ENCODE measurements around the gene SLC35E1.
"Not testable (repeated sequence)": the region's sequence is repeated elsewhere in the genome, so short reads cannot be mapped to it uniquely, and the experiment has no call there.

The SLC35E1 gene

DNA sequence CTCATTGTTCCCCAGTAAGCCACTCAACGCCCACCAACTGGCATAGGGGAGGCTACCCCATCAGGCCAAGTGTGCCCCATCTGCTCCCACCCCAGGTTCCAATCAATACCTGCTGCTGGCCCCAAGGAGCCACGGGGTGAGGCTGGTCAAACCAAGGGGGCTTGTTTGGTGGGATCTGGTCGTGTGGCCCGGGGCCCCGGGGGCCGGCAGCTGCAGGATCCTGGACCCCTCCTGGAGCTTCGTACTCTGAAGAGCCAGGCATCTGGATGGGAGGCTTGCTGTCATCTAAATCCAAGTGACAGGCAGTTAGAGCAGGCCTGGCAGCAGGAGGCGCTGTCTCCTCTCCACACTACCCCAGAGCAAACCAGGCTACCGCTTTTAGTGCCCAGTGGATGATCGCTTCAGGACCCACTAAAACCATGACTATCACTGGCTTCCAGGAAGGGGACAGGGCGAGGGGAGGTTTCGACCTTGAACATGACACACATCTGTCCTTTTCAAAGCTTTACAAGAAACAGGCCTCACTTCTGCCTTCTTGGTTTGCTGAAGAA is 44.2 kb downstream of the SLC35E1 start:
- no peak for FAIRE-seq
- no peak for DNase-seq (ENCODE audit: extremely low spot score, insufficient read length, low read depth)

- DNase-seq (ENCODE audit: extremely low spot score, insufficient read length, low read depth) (no peak), FAIRE-seq (no peak)
These were observed 44.8 kb downstream of the SLC35E1 start for GRCh38 chr19:16527334-16527935.

DNA sequence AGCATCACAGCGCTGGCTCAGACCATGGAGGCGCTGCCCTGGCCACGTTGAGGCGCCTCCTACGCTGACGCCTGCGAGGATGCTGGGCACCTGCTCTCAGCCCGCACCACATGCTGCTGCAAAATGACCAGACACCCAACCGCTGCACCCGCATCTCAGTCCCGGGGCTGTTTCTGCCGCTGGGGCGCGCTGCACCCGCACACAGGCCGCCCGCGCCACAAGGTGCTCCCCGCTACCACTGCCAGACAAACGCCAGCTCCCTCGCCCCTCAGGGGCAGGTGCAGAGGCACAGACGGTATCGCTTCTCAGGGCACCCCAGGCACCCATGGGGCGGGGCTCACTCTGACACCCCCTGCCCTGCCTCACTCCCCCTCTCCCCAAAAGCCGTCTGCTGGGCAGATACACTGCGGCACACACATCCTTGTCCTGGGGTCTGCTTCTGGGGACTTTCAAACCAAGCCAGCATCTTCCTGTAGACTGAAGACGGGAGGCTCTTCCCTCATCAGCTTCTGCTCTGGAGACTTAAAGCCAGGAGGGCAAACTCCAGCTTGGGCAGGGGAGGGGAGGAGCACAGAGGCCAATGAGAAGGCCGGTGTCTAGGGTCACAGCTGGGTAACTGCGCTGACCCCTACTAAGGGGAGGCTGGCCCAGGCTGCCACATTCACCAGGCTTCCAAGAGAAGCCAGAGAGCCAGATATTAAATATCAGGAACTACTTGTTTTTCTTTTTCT is 46.3 kb downstream of the SLC35E1 start:
- no peak for FAIRE-seq
- DNase-seq (ENCODE audit: extremely low spot score, insufficient read length, low read depth), result no peak

DNA sequence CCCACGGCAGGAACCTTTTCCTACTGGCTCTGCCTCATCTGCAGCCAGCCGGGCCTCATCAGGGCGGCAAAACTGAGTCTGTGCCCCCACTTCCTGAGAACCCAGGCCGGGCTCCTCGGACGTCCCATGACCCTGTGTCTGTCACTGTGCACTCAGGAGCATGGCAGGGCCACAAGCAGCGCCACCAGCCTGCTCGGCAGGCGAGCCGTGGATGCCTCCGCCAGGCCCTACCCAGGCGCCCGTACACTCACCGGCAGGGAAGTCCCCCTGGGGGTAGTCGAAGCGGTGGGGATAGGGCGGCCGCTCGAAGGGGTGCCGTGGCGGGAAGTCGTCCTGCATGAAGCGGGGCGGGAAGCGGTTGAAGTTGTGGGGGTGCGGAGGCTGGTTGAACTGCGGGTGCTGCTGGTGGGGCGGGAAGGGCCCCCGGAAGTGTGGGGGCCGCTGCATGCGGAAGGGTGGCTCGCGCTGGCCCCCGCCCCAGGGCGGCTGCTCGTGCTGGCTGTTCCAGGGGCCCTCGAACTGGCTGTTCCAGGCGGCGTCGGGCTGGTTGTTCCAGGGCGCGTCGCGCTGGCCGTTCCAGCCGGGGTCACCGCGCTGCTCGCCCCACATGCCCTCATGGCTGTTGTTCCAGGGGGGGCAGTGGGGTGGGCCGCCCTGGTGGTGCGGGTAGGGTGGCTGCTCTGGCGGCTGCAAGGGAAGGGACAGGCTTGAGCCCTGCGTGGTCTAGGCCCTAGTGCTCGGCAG is 47.1 kb downstream of the SLC35E1 start:
- FAIRE-seq, result no peak
- no peak for DNase-seq (ENCODE audit: extremely low spot score, insufficient read length, low read depth)

- FAIRE-seq (no peak), DNase-seq (ENCODE audit: extremely low spot score, insufficient read length, low read depth) (no peak)
These were observed 49.4 kb downstream of the SLC35E1 start for GRCh38 chr19:16522559-16523377.

GRCh38 chr19:16521715-16522289 is 50.4 kb downstream of the SLC35E1 start:
- no peak for DNase-seq (ENCODE audit: extremely low spot score, insufficient read length, low read depth)
- FAIRE-seq, result no peak

DNA sequence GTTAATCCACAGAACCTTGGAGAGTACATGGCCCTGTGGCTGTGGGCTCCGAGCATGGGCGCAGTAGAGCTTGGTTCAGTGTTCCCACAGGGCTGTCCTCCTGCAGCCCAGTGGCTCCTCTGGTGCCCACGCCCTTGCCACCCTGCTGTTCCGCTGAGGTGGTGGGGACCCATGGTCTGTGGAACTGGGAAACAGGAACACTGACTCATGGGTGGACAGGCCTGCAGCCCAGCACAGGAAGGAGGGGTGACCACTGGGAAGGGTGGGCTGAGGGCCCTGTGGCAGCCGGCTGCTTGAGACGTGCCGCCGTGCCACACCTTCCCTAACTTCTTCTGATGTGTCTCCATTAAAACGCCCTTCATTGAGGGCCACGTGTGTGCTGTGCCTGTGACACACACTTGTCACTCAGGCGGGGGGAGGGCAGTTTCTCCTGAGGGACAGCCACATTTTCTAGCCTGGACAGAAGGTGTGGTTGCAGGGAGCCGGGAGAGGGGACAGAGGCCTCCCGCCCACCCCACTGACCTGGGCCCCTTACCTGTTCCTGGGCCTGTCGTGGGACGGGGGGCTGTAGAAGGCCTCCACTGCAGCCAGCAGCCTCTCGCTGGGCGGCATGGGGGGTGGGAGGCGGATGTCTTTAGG is 51.1 kb downstream of the SLC35E1 start:
- no peak for DNase-seq (ENCODE audit: extremely low spot score, insufficient read length, low read depth)
- FAIRE-seq, result no peak

DNA sequence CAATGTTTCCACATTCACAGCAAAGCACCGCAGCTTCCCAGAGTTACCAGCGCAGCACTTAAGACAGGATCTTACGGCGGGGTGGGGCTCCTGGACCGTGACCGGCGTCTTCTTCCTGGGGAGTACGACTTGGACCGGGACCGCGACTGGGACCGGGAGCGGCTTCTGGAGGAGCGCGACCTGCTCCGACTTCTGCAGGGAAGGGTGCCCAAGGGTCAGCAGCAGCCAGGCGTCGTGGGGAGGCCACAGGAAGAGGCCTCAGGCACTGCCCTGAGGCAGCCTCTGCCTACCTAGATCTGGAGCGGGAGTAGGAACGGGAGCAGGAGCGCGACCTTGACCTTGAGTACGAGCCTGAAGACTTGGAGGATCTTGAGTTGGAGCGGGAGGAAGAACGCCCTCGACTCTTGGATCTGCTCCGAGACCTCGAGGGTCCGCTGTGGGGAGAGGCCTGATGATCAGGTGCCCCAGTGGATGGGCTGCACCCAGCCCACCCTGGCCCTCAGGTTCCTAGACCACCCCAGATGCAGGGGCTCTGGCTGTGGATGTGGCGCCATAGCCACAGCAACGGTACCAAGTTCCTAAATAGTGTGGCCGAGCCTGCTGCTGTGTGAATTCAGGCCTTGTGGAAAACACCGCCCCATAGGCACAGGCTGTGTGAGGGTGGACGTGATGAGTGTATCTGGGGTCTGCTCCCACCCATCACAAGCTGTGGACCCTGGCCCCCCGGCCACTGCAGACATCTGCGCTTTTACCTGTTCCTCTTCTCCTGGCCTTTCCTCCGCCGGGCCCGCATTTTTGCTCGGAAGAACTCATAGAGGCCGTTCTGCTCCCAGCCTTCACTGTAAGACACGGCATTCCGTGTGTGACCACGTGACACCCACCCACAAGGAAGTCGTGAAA is 51.9 kb downstream of the SLC35E1 start:
- no peak for FAIRE-seq
- DNase-seq (ENCODE audit: extremely low spot score, insufficient read length, low read depth), result no peak

GRCh38 chr19:16519230-16519687 is 53.0 kb downstream of the SLC35E1 start:
- FAIRE-seq, result no peak
- no peak for DNase-seq (ENCODE audit: extremely low spot score, insufficient read length, low read depth)

DNA sequence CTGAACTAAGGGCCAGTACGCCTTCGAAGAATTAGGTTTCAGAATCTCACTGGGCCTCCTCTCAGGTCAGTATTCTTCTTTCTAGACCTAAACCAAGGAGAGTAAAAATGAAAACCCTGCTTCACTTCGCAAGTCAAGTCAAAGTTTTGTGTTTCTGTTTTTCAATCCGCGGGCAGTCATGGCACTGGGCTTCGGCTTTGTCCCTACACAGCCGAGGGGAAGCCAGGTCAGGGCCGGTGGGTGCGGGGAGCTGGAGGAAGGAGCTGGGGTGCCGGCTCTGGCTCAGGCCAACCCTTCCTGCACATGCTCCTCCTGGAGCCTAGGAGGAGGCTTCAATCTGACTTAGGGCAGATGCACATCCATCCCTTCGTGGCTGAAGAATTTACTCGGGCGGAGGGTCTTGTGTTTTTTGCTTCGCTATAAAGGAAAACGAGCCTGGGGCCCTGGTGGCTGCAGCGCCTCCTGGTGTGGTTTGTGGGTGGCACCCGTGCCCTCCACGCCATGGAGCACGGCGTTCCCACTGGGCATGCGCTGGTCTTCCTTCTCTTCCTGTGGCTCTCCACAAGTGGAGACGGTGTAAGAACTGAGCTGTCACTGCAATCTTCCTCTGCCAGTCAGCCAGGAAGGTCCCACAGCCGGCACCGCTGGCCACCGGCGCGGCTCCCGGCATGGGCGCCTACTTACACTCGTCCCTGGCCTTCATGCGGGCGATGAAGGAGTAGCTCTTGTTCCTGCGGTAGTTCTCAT is 53.6 kb downstream of the SLC35E1 start:
- no peak for FAIRE-seq

GRCh38 chr19:16518061-16518460 is 54.2 kb downstream of the SLC35E1 start:
- FAIRE-seq, result no peak
- DNase-seq (ENCODE audit: extremely low spot score, insufficient read length, low read depth), result no peak

More for the DNA sequence above, 53.6 kb downstream of the SLC35E1 start:
- DNase-seq (ENCODE audit: extremely low spot score, insufficient read length, low read depth), result no peak

DNA sequence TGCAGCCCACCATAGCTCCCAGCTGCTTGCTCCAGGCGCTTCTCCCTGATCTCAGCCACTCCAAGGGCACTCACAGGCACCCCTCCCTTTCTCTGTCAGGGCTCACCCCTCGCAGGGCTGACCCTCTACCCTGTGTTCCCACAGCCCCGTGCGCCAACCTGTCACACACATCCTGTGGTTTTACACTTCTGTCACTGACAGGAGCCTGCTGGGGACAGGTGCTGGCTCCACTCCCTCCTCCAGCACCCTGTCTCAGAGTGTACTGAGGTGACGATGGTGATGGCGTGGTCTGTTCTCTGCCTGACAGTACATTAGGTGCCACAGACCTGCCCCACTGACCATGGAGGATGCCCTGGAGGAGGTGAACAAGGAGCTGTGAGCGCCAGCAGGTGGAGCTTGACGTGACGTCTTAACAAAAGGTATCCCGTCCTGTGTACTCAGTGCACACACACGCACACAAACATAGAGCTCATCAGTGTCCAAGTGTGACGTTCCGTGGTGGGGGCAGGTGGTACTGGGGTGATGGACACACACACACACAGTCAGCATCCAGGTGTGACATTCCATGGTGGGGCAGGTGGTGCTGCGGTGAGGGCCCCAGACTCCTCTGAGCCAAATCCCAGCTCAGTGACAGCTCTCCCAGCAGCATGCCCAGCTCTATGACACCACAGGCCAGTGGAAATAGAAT is 55.1 kb downstream of the SLC35E1 start:
- FAIRE-seq (no peak), DNase-seq (ENCODE audit: extremely low spot score, insufficient read length, low read depth) (no peak)

DNA sequence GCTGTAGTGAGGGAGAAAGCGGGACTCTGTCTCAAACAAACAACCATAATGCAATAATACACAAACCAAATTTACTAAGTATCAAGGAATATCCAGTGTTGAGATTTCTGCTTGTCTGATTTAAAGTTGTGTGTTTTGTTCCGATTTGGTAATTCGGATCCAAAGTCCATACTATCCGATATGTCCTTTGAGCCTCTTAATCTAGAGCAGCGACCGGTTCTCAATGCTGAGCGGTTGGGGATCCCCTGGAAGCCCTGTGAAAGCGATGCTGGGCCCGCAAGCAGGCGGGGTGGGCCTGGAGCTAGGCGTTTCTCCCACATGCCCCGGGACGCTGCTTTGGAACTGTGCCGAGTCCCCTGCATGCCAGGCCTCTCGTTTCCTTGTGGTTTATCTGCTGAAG is 55.8 kb downstream of the SLC35E1 start:
- FAIRE-seq (no peak), DNase-seq (ENCODE audit: extremely low spot score, insufficient read length, low read depth) (no peak)

DNA sequence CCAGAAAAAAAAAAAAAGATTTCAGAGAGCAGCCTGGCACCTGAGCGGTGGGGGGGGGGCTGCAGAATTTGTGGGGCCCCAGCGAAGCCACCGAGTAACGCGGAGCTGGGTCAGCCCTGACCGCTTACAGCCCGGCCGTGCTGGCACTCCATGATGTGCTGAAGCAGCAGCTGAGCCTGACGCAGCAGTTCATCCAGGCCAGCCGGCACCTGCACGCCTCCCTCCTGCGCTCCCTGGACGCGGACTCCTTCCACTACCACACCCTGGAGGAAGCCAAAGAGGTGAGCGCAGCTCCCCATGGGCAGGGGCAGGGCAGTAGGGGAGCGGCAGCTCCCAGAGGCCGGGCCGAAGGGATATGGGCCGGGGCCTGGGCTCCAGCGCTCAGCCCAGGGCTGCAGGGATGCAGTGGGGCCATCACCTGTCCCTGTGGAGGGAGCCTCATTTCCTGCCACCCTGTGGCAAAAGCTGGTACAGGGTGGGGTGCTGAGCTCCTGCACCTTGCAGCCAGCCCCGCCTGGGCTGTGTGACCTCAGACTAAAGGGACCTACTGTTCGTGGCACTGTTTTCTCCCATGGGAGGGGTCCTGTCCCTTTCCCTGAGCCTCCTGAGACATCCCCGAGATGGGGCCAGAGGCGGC is 57.7 kb downstream of the SLC35E1 start:
- DNase-seq (ENCODE audit: extremely low spot score, insufficient read length, low read depth), result no peak
- no peak for FAIRE-seq

DNA sequence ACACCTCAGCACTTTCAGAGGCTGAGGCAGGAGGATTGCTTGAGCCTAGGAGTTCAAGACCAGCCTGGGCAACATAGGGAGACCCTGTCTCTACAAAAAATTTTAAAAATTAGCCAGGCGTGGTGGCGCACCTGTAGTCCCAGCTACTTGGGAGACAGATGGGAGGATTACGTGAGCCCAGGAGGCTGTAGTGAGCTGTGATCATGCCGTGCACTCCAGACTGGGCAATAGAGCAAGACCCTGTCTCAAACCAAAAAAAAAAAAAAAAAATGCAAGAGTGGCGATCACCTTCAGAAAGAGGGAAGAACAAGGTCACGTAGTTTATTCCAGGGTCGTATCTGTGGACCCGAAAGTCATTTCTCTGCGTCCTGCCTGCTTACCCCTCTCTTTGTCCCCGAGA is 59.6 kb downstream of the SLC35E1 start:
- not testable (repeated sequence) for DNase-seq (ENCODE audit: extremely low spot score, insufficient read length, low read depth); FAIRE-seq

Measured in GM18507 (cell line).